GM18870 (cell line): ENCODE measurements around the gene SMG6.
"Not testable (repeated sequence)": the region's sequence is repeated elsewhere in the genome, so short reads cannot be mapped to it uniquely, and the experiment has no call there.

ENCODE experiments used
- ATAC-seq: cut with Tn5 transposase; IDR thresholded peaks from one replicate; pipeline ENCODE4 v1.9.1; 2021; ENCODE audit warnings: moderate library complexity; ENCODE audit not compliant: unreplicated experiment

Gene SMG6

DNA sequence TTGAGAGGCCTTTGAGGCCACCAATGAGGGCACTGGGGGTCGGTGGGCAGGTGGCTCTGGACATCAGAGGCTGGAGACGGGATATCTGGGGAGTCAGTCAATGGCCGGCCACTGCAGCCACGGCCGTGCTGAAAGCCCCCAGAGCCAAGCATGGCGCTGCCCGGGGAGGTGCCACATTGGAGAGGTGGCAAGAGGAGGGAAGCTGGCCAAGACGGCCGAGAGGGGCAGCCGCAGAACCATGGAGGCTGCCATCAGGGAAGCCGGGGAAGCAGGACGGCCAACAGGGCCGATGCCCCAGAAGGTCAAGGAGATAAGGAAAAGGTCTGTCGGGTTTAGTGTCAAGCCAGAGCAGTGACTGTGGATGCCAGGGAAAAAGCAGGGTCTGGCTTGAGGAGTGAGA lies 288.3 kb downstream of the SMG6 start:
- ATAC-seq, result no peak

DNA sequence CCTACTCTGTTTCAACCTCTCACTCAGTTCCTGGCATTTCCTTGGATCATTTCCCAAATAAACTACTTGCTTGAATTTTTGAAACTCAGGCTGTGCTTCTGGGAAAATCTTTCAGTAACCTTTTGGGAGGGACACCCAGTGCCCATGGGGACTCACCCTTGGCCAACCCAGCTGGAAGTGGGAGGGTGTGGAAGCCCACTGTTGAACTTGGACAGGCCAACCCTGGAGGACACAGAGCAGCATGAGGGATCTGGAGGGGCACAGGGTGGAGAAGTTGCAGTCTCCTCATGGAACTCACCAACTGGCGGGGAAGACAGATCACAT lies 289.6 kb downstream of the SMG6 start:
- no peak for ATAC-seq

DNA sequence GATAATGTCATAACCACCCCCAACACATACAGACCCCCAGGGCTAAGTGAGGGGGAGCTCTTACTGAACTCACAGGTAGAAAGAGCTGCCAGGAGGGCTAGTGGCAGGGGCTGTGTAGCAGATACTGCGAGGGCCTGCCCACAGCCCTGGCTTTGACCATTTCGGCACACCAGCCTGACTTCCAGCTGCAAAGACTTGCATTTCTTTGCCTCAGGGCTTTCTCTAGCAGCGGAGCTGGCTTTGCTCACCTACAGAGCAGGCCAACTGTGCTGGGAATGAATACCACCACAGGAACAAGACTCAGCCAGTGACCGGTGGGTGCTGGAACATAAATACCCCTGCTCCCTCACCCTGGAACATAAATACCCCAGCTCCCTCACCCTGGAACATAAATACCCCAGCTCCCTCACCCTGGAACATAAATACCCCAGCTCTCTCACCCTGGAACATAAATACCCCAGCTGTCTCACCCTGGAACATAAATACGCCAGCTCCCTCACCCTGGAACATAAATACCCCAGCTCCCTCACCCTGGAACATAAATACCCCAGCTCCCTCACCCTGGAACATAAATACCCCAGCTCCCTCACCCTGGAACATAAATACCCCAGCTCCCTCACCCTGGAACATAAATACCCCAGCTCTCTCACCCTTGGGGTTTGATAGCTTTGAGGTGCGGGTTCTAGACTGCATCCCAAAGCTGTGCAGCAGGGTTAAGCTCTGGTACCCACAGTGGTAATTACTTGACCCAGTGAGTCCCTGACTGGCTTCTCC lies 290.2 kb downstream of the SMG6 start:
- not testable (repeated sequence) for ATAC-seq

DNA sequence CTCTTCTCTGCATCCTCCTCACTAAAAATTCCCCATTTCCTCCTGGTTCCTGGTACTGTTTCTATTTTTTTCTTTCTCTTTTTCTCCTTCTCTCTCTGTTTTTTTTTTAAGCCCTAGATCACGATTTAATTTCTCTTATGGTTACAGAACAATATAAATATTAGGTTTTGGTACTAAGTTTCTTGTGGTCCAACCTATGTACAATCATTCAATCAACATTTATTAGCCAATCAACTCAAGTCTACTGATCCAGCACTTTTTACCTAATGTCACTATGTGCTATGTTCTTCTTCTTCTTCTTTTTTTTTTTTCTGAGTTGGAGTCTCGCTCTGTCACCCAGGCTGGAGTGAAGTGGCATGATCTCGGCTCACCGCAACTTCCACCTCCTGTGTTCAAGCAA lies 291.1 kb downstream of the SMG6 start:
- ATAC-seq, result no peak

DNA sequence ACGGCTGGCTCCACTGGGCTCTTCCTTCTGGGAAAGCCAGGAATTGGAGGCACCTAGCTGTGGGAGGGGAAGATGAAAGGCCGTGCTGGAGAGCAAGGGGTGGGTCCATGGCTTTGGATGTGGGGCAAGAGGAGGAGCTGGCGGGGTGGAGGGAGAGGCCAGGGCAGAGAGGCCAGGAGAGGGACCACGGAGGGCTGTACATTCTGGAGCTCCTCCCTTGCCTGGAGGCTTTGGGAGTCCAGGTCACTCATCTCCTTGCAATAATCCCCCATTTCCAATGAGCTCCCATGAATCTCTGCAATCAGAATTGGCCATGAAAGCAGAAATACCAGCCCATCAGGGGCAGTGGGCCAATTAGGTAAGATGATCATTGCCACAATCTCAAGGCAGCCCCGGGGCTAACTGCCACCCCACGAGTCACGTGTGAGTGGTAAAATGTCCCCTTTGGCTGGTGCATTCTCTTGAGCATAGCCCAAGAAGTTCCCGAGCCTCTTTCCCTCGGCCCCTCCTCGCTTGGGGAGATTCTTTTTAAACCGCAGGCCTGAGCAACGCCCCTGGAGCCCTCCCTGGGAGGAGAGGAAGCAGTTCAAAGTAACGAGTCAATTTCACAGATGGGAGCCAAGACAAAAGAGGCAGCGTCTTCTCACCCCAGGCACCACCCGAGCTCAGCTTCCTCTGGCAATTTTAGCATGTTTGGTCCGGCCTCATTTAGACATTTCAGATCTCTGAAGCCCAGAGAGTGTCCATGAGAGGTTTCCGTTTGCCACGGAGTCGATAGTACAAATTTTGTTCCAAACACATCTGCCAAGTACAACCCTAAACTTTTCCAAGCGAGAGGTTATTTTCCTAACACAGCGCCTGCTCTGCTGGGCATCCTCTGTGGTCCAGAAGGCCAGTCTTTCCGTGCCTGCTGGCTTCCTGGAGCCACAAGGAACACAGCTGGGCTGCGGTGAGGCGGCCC lies 291.9 kb downstream of the SMG6 start:
- ATAC-seq, result no peak
